ENCODE measurements around the gene MYL11.
"Not testable (repeated sequence)": the region's sequence is repeated elsewhere in the genome, so short reads cannot be mapped to it uniquely, and the experiment has no call there.

MYL11 gene

GRCh38 chr16:30374538-30374937, at the start of gene MYL11:
Gene MYL11 (plus strand): TSS chr16:30374802. CDS start chr16:30374858, 56 bp downstream.
- no peak for DNase-seq

DNA sequence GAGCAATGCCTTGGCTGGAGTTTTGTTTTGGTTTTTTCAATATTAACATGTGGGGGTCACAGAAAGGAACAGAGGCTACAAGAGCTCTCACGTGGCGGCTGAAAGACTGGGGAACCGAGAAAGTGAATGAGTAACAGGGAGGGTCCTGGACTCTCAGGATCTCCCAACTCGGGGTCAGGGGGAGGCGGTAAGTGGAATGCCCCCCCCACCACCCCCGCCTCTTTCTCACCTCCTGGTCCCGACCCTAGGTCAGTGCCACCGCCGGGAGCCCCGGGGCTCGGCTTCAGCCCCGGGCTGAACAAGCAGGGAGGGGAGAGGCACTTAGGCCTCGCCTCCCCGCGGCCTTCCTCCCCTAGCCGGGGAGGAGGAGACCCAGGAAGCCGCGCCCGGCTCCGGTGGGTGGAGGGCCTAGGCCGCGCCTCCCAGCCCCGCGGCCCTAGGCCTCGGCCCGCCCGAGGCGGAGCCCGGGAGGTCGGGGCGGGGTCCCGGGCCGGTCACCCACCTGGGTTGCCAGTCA, 40.1 kb upstream of the MYL11 start:
- DNase-seq: peak; percentile 39

- peak; percentile 73 for DNase-seq
Observed at GRCh38 chr16:30335028-30335597, 39.5 kb upstream of the MYL11 start.

GRCh38 chr16:30335598-30336474, 38.8 kb upstream of the MYL11 start:
- peak; percentile 34 for DNase-seq

DNA sequence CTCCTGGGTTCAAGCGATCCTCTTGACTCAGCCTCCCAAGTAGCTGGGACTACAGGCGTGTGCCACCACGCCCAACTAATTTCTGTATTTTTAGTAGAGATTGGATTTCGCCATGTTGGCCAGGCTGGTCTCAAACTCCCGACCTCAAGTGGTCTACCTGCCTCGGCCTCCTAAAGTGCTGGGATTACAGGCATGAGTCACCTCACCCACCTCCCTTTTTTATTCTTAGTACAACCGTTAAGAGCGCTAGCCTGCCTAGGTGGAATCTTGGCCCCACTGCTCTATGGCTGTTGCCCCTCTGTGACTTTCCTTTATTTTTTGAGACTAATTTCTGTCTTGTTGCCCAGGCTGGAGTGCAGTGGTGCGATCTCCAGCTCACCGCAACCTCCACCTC, 36.6 kb upstream of the MYL11 start:
- not testable (repeated sequence) for DNase-seq

GRCh38 chr16:30338715-30339114, 35.9 kb upstream of the MYL11 start:
- DNase-seq: not testable (repeated sequence)

GRCh38 chr16:30340621-30341020, 34.0 kb upstream of the MYL11 start:
- no peak for DNase-seq

DNA sequence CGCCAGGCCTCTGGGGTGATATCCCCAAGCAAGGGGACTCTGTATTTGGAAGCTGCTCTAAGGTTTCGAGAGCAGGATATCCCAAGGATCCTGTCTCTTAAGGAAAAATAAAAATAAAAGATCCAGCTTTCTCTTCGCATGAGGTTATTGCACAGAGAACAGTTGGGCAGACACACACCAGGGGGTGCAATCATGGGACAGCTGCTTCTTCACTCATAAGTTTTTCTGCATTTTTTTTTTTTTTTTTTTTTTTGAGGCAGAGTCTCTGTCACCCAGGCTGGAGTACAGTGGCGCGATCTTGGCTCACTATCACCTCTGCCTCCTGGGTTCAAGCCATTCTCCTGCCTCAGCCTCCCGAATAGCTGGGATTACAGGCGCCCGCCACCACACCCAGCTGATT, 32.6 kb upstream of the MYL11 start:
- not testable (repeated sequence) for DNase-seq

DNA sequence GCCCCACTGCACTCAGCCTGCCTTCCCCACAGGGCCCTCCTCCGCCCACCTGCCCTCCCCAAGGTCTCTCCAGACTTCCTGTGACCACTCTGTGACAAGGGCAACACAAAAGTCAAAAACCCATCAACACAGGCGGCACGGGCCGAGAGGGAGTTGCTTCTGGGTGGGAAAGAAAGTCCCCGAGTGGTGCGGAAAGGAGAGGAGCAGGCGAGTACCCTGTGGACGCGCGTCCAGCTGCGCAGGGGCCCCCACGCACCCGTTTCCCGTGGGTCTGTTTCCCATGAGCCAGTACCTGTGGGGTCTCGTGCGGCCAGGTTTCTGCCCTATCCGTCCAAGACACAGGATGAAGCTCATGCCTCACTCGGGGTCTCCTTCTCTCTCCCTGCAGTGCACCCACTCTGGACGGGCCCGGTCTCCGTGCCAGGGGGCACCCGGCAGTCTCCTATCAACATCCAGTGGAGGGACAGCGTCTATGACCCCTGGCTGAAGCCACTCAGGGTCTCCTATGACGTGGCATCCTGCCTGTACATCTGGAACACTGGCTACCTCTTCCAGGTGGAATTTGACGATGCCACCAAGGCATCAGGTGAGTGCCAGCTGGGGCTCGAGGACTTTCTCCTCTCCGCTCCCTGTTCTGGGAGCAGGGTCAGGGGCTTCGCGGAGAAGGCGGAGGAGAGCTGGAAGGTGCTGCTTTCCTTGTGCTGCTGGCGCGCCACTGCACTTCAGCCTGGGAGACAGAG, 31.7 kb upstream of the MYL11 start:
- no peak for DNase-seq

GRCh38 chr16:30343491-30343820, 31.1 kb upstream of the MYL11 start:
- DNase-seq: not testable (repeated sequence)

DNA sequence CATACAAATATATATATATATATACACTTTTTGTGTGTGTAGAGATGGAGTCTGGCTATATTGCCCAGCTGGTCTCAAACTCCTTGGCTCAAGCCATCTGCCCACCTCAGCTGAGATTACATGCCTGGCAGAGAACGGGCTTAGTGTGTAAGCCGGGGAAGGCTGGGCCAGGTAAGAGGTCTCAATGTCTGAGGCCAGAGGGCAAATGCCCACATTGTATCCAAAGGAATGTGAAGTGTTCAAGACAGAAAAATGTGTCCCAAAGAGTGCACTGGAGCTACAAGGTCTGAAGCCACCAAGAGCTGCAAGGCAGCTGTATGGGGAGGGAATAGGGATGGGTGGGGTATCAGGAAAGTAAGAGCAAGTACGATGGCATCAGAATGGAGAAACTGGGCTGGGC, 28.3 kb upstream of the MYL11 start:
- DNase-seq: no peak

GRCh38 chr16:30348113-30348512, 26.5 kb upstream of the MYL11 start:
- no peak for DNase-seq

DNA sequence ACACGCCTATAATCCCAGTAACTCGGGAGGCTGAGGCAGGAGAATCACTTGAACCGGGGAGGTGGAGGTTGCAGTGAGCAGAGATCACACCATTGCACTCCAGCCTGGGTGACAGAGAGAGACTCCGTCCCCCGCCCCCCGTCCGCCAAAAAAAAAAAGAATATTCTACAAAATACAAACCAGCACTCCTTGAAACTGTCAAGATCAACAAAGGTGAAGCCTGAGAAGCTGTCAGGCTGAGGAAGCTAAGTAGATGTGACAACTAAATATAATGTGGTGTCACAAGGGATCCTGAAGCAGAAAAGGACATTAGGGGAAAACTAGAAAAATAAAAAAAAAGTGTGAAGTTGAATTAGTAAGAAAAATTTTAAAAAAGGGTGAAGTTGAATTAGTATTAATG, 25.7 kb upstream of the MYL11 start:
- DNase-seq: no peak

- no peak for DNase-seq
Observed at GRCh38 chr16:30349675-30350074, 24.9 kb upstream of the MYL11 start.

DNA sequence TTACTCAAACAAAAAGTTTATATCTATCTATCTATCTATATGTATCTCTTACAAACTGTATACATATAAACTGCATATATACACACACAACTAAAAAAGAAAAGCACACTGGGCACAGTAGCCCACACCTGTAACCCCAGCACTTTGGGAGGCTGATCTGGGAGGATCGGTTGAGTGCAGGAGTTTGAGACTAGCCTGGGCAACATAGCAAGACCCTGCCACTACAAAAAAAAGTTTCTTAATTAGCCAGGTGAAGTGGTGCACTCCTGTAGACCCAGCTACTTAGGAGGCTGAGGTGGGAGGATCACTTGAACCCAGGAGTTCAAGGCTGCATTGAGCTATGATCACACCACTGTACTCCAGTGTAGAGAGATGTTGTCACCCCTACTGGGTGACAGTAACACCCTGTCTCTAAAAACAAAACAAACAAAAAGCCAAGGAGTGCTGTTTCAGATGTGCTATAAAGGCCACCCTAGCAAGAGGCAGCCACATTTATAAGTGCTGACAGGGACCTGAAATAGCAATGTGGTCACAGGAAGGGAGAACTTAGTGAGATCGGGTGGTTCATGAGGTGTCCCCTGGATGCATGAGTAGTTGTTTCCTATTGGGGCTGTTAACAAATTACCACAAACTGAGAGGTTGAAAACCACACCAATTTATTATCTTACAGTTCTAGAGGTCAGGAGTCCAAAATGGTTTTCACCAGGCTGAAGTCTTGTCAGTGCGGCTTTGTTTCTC, 24.3 kb upstream of the MYL11 start:
- no peak for DNase-seq

DNA sequence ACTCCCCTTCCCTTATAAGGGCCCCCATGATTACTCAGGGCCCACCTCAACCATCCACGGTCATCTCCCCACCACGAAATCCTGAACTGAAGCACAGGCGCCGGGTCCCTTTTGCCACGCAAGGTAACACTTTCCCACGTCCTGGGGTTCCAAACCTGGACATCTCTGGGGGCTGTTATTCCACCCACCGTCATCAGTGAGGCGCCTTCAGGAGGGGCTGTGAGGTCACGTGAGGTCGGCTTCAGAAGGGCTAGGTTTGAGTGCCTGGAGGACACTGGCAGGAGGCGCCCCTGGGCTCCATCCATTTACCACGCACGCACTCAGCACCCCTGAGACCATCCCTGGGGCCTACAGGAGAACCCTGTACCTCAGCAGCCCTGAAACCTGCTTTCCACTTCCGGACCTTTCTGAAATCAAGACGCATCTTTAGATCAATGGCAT, 23.6 kb upstream of the MYL11 start:
- DNase-seq: no peak

DNA sequence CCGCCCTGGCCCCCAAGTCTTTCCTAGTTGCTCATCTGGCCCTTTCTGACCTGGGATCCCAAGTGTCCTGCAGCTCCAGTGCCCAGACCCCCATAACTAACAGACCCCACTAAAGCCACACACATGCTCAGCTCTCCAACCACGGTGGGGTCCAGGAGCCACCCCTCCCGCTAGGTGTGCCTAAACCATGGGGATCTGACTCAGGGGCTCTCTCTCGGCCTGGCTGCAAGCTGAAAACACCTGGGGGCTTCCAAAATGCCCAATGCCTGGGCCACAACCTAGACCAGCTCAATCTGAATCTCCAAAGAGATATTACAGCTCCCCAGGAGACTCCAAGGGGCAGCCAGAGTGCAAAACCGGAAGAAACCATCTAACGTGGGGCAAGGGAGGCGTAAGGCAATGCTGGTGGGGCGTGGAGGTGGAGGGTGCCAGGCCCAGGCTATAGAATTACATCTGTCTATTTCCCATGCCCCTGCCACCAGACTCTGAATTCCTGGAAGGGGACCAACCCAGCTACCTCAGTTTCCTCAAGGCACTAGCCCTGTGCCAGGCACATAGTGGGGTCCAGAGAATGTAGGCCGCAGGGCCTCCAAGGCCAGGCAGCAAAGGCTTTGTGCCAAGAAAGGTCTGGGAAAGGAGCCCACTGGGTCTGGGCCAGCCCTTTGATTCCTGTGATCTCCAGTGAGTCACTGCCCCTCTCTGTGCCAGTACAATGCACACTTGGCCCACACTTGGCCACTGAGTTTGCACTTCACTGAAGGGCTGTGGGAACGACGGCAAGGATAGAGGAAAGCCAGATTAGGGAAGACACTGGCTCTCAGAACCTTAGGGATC, 22.8 kb upstream of the MYL11 start:
- no peak for DNase-seq

DNA sequence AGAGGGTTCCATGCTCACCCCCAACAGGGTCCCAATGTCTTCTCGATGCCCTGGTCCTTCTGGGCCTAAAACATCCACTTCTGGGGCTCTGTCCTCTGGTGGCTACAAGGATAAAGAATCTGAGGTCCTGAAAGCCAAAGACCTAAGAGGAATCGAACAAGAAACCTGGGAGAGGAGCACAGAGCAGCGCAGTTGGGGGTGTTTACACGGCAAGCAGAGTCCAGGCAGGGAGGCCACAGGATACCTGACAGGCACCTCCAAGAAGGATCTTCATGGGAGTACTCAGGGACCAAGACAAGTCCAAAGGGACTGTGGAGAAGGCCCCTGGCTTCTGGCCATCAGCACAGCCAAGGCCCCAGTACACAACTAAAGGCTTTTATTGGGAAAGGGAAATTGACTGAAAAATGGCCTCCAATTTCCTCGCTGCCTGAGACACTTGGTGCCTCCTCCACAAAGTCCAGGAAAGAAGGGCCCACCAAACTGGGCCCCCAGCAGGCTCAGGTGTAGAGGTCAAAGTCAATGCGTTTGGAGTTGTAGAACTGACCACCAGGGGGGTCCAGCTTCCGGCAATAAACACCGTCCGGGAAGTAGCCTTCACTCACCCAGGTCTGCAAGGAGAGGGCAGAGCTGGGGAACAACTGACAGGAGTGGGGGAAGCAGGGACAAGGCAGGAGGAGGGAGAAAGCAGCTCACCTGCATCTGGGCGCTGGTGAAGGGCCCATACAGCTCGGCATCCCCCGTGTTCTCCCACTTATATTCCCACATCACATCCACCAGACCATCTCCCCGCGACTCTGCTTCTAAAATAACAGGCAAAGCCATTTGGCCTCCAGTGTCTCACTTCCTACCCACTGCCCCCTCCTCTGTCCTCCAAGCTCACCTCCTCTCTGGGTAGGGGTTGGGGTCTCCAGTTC, 21.9 kb upstream of the MYL11 start:
- no peak for DNase-seq

DNA sequence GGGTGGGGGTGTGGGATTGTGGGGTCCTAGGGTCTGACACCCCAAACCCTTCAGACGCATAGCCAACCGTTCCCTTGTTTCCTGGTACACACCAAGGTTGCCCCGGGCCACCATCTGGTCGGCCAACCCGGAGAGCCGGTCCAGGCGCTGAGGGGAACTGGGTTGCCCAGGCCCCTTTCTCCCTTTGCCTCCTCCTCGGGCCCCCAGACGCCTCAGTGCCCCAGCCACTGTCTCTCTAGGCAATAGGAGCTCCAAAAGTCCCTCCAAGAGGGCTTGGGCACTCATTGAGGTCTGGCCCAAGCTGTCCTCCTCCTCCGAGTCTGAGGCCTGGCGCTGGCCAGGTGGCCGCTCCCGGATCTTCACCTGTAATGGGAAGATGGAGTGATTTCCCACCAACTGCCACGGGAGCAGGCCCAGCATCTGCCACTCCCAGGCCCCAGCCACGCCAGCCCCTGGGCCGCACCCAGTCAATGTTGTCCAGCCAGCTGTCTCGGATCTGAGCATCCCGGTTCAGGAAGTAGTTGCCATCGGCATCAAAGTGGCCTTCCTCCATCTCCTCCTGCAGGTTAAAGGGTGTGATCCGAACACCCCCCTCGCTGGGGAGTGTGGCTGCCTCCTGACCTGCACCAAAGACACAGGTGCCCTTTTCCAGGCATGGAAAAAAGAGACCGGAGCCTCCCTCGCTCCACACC, 21.0 kb upstream of the MYL11 start:
- DNase-seq: no peak

Measured in NCI-H1092 treated with DMSO at 0.1 percent for 48 hours (cell line).